ENCODE results near the gene MYL5. TPM values are rescaled to one million over a fixed set of nuclear protein-coding genes. Genes with fewer than 3 reads are reported as not detected.

MYL5 gene
- total and polyA plus RNA-seq, 2 of the 13 experiments (the other 11 are each of a cell fraction or from before 2014, with no cell fraction given): 6.5 to 16.0 TPM

DNA sequence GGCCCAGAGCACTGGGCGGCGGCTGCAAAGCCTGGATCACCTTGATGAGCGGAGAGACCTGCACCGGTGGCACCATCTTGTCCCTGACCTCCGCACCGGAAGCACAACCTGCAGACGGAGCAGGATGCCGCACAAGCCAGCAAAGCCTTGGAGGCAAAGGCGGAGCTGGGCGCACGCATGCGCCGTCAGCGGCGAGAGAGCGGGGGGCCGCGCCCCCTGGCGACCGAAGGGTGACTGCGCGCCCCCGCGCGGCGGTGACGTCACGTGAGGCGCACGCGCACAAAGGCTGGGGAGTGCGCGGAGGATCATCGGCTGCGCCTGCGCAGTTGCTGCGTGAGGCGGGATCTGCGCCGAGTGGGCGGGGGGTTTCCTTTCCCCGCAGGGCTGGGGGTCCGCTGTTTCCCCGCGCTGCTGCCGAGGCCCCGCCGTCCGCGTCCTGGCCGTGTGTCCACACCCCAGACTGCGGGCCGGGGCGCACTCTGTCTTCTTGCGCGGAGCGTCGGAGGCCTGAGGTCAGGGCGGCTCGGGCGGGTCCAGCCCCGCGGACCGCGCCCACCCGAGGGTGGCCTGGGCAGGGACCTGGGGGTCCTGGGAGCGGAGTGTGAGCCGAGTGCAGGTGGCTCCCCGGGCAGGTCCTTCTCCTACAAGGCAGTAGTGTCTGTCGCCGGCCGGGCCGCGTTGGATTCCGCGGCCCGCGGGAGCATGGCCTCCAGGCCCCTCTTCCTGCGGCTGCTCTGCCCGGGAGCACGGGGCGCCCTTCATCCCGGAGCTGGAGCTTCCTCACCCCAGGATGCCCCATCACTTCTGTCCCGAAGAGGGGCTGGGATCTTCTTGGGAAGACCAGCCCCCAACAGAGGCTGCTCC lies at the start of gene MYL5, which contains the start of gene ATP5ME (continued):
- TF ChIP-seq, protein P1, sequence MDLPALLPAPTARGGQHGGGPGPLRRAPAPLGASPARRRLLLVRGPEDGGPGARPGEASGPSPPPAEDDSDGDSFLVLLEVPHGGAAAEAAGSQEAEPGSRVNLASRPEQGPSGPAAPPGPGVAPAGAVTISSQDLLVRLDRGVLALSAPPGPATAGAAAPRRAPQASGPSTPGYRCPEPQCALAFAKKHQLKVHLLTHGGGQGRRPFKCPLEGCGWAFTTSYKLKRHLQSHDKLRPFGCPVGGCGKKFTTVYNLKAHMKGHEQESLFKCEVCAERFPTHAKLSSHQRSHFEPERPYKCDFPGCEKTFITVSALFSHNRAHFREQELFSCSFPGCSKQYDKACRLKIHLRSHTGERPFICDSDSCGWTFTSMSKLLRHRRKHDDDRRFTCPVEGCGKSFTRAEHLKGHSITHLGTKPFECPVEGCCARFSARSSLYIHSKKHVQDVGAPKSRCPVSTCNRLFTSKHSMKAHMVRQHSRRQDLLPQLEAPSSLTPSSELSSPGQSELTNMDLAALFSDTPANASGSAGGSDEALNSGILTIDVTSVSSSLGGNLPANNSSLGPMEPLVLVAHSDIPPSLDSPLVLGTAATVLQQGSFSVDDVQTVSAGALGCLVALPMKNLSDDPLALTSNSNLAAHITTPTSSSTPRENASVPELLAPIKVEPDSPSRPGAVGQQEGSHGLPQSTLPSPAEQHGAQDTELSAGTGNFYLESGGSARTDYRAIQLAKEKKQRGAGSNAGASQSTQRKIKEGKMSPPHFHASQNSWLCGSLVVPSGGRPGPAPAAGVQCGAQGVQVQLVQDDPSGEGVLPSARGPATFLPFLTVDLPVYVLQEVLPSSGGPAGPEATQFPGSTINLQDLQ (CRISPR knock-in tag; IDR thresholded peaks at IDR 0.05): 0 out of 2 replicates have a peak, but pooled peaks have one; percentile 58
- TF ChIP-seq, protein P2, sequence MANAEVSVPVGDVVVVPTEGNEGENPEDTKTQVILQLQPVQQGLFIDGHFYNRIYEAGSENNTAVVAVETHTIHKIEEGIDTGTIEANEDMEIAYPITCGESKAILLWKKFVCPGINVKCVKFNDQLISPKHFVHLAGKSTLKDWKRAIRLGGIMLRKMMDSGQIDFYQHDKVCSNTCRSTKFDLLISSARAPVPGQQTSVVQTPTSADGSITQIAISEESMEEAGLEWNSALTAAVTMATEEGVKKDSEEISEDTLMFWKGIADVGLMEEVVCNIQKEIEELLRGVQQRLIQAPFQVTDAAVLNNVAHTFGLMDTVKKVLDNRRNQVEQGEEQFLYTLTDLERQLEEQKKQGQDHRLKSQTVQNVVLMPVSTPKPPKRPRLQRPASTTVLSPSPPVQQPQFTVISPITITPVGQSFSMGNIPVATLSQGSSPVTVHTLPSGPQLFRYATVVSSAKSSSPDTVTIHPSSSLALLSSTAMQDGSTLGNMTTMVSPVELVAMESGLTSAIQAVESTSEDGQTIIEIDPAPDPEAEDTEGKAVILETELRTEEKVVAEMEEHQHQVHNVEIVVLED (CRISPR knock-in tag; IDR thresholded peaks at IDR 0.05; ENCODE audit: borderline replicate concordance): peak; percentile 68; the same call in 1 of the 2 replicates
- peak; percentile 54; the same call in 1 of the 2 replicates for TF ChIP-seq MTF1 (CRISPR knock-in tag; IDR thresholded peaks at IDR 0.05)
- peak; percentile 61; the same call in 1 of the 2 replicates for TF ChIP-seq ZNF232 (CRISPR knock-in tag; IDR thresholded peaks at IDR 0.05; ENCODE audit: borderline replicate concordance)
- TF ChIP-seq, protein P3, sequence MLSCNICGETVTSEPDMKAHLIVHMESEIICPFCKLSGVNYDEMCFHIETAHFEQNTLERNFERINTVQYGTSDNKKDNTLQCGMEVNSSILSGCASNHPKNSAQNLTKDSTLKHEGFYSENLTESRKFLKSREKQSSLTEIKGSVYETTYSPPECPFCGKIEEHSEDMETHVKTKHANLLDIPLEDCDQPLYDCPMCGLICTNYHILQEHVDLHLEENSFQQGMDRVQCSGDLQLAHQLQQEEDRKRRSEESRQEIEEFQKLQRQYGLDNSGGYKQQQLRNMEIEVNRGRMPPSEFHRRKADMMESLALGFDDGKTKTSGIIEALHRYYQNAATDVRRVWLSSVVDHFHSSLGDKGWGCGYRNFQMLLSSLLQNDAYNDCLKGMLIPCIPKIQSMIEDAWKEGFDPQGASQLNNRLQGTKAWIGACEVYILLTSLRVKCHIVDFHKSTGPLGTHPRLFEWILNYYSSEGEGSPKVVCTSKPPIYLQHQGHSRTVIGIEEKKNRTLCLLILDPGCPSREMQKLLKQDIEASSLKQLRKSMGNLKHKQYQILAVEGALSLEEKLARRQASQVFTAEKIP (CRISPR knock-in tag; IDR thresholded peaks at IDR 0.05; ENCODE audit: borderline replicate concordance): no peak
- TF ChIP-seq HNRNPLL (IDR thresholded peaks at IDR 0.05; ENCODE audit: low read depth, low read length, poor library complexity, severe bottlenecking): peak; percentile 31
- no peak for TF ChIP-seq ZBTB1 (CRISPR knock-in tag; IDR thresholded peaks at IDR 0.05; ENCODE audit: borderline replicate concordance)
- TF ChIP-seq, protein P4, sequence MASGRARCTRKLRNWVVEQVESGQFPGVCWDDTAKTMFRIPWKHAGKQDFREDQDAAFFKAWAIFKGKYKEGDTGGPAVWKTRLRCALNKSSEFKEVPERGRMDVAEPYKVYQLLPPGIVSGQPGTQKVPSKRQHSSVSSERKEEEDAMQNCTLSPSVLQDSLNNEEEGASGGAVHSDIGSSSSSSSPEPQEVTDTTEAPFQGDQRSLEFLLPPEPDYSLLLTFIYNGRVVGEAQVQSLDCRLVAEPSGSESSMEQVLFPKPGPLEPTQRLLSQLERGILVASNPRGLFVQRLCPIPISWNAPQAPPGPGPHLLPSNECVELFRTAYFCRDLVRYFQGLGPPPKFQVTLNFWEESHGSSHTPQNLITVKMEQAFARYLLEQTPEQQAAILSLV (CRISPR knock-in tag; IDR thresholded peaks at IDR 0.05; ENCODE audit: borderline replicate concordance): peak; percentile 93; the same call in 1 of the 2 replicates
- TF ChIP-seq ZNF331 (CRISPR knock-in tag; IDR thresholded peaks at IDR 0.05): peak; percentile 66; the same call in 1 of the 2 replicates
- TF ChIP-seq, protein P5, sequence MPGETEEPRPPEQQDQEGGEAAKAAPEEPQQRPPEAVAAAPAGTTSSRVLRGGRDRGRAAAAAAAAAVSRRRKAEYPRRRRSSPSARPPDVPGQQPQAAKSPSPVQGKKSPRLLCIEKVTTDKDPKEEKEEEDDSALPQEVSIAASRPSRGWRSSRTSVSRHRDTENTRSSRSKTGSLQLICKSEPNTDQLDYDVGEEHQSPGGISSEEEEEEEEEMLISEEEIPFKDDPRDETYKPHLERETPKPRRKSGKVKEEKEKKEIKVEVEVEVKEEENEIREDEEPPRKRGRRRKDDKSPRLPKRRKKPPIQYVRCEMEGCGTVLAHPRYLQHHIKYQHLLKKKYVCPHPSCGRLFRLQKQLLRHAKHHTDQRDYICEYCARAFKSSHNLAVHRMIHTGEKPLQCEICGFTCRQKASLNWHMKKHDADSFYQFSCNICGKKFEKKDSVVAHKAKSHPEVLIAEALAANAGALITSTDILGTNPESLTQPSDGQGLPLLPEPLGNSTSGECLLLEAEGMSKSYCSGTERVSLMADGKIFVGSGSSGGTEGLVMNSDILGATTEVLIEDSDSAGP (CRISPR knock-in tag; IDR thresholded peaks at IDR 0.05; ENCODE audit: borderline replicate concordance): peak; percentile 85; the same call in 1 of the 2 replicates
- peak; percentile 57; the same call in 1 of the 2 replicates for TF ChIP-seq KMT2B (CRISPR knock-in tag; IDR thresholded peaks at IDR 0.05)
- TF ChIP-seq MIER3 (CRISPR knock-in tag; IDR thresholded peaks at IDR 0.05; ENCODE audit: borderline replicate concordance): peak; percentile 52; the same call in 1 of the 2 replicates
- TF ChIP-seq FOXA1 (IDR thresholded peaks at IDR 0.05): no peak
- TF ChIP-seq FOXA1 (CRISPR knock-in tag; IDR thresholded peaks at IDR 0.05): no peak
- peak; percentile 79; the same call in 1 of the 2 replicates for TF ChIP-seq ZBTB38 (CRISPR knock-in tag; IDR thresholded peaks at IDR 0.05)
- no peak for TF ChIP-seq ZNF180 (CRISPR knock-in tag; IDR thresholded peaks at IDR 0.05; ENCODE audit: borderline replicate concordance, low read depth)
- no peak for TF ChIP-seq RFXANK (CRISPR knock-in tag; IDR thresholded peaks at IDR 0.05)
- no peak for TF ChIP-seq KAT7 (CRISPR knock-in tag; IDR thresholded peaks at IDR 0.05; ENCODE audit: borderline replicate concordance)
- TF ChIP-seq NR1H2 (CRISPR knock-in tag; IDR thresholded peaks at IDR 0.05; ENCODE audit: borderline replicate concordance, low read depth): no peak
